ENCODE data around the gene LCE1E.

LCE1E gene, protein sequence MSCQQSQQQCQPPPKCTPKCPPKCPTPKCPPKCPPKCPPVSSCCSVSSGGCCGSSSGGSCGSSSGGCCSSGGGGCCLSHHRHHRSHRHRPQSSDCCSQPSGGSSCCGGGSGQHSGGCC

DNA sequence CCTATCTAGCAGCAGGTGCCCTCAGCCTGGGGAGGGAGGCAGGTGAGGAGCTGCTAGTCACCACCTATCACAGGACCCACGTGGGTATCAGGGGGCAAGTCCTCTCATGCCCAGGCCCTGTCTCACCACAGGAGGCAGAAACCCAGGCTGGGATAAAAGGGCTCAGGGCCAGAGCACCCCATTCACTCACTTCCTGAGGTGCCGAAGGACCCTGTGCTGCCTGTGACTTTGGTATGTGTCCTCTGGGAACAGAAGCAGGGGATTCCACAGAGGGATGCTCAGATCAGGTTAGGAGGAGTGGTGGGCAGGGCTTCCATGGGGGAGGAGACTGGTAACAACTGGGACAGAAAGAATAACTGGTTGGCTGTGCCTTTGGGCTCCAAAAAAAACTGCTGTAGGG, at the start of gene LCE1E:
LCE1E (plus strand) TSS at position 181 of the 400 bp plus-strand sequence. CDS start 1,043 bp downstream, outside the sequence.
- TF ChIP-seq, protein P1, sequence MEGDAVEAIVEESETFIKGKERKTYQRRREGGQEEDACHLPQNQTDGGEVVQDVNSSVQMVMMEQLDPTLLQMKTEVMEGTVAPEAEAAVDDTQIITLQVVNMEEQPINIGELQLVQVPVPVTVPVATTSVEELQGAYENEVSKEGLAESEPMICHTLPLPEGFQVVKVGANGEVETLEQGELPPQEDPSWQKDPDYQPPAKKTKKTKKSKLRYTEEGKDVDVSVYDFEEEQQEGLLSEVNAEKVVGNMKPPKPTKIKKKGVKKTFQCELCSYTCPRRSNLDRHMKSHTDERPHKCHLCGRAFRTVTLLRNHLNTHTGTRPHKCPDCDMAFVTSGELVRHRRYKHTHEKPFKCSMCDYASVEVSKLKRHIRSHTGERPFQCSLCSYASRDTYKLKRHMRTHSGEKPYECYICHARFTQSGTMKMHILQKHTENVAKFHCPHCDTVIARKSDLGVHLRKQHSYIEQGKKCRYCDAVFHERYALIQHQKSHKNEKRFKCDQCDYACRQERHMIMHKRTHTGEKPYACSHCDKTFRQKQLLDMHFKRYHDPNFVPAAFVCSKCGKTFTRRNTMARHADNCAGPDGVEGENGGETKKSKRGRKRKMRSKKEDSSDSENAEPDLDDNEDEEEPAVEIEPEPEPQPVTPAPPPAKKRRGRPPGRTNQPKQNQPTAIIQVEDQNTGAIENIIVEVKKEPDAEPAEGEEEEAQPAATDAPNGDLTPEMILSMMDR (IDR thresholded peaks at IDR 0.05; ENCODE audit: extremely low read depth, missing control alignments) = no peak
- no peak for DNase-seq (ENCODE audit: low spot score)

DNA sequence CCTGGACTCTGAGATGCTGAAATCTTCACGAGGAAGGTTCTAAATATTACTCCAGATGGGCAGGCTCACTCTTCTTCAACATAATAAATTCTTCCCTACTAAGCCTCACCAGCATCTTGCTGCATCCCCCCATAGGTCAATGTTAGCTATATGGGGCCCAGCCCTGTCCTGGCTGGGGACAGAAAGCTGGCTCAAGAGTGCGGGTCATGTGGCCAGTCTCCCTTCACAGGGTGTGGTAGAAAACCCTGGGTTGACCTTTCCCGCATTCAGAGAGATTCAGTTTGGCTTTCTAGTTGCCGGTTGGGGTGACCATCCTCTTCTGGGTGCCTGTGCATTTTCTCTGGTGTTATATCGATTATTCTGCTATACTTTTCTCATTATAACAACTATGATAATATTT, 48.1 kb upstream of the LCE1E start:
- TF ChIP-seq, protein P1 (IDR thresholded peaks at IDR 0.05; ENCODE audit: extremely low read depth, missing control alignments) = no peak

DNA sequence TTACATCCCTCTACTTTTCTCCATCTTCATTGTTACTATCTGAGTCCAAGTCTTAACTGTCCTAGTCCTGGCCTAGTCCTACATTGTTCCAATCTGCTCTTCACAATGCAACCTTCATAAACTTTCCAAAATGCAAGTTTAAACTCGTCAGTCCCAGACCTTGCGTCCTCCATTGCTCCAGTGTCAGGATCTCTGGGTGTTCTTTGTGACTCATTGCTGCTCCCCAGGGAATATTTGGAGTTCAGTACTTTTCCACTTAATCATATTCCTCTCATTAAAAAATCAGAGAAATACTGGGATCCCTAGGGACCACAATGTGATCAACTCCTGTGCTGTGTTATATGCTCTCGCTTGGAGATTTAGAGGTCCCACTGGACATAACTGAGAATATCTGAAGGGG, 46.2 kb upstream of the LCE1E start:
- TF ChIP-seq, protein P1 (IDR thresholded peaks at IDR 0.05; ENCODE audit: extremely low read depth, missing control alignments) = no peak

More for the DNA sequence above, 48.1 kb upstream of the LCE1E start:
- DNase-seq (ENCODE audit: low spot score) = no peak

DNA sequence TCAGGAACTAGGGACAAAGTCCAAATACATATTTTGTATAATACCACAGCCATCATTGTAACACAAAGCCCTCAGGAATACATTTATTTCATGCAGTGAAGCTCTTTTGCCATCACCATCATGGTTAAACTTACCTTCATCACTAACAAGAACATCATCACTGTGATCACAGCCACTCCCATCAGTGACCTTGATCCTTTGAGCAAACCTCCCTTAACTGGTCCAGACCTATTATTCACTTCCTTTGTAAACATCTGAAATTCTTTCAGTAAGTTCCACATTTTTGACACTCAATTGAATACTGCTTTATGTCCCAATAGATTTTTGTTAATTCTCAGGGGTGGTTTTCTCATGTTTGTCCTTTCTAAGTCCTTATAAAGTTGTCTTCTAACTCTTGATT, 44.4 kb upstream of the LCE1E start:
- TF ChIP-seq, protein P1 (IDR thresholded peaks at IDR 0.05; ENCODE audit: extremely low read depth, missing control alignments) = no peak
- no peak for DNase-seq (ENCODE audit: low spot score)

More for the DNA sequence above, 46.2 kb upstream of the LCE1E start:
- DNase-seq (ENCODE audit: low spot score) = no peak

DNA sequence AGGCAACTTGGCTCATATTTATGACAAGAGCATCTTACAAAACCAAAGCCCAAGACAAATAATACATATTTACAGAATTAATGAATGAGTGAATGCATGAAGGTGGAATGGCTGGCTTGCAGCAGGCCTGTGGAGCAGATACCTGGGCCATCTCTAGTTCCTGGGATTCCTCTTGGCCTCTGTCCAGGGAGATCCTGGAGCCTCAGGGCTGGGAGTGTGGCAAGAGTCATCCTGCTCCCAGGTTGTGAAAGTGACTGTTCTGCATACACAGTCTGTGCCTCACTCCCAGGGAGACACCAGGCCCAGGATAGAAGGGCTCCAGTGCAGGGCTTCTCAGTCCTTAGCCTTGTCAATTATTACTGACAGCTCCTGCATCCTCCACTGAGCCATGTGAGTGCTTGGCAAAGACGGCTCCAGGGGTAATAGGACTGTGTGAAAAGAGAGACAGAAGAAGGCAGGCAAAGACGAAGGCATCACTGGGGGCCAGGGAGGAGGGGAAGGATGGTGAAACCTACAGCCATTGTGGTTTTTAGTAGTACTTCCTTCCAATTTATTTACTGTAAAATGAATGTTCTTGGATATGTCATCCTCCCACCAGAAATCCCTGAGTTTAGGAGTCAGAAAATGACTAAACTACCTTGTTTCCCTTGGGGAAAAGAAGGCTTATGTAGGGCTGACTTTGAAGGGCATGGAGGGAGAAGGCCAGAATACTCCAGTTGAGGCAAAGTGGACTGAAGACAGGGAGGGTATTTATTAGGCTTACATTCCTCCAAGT, 42.5 kb upstream of the LCE1E start:
- TF ChIP-seq, protein P1 (IDR thresholded peaks at IDR 0.05; ENCODE audit: extremely low read depth, missing control alignments) = no peak
- DNase-seq (ENCODE audit: low spot score) = no peak

DNA sequence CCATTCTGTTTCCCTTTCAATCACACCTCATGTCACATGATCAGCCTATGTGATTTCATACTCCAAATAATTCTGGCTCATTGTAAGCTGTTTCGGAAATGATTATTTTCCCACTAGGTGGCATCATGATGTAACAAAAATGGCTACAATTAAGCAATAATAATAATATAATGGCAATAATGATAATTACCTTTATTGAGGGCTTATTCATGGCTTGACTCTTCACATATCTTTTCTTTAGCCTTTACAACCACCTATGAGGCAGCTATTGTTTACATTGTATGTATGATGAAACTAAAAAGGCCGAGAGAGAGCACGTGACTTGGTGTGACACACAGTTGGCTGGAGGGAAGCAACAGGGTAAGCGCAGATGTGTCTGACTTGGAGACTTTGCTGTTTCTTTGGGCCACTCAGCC, 40.8 kb upstream of the LCE1E start:
- TF ChIP-seq, protein P1 (IDR thresholded peaks at IDR 0.05; ENCODE audit: extremely low read depth, missing control alignments) = no peak
- no peak for DNase-seq (ENCODE audit: low spot score)

DNA sequence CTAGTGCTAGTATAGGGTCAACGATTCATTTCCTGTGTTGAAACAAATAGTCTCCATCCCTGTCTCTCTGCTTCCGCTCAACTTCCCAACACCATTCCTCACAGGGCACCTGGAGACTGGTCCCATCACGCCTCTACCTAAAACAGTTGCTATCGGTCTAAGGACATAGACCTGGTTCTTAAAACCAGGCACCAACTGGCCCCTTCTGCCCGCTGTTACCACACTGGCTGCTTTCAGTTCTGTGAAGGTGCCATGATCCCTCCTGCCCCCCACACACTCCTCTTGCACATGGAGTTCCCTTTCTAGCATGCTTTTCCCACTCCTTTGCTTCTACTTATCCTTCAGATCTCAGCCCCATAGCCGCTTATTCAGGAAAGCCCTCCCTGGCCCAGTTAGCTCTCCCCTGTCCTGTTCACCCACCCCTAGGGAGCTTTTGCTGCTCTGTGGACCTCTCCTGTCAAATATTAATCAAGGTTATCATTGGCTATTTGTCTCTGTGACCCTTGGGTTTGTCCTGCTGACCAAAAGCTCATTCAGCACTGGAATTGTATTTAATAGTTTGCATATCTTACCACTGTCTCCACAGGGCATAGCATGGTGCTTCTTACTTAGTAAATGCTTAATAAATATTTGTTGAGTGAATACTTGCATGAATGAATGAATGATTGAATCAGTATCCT, 40.2 kb upstream of the LCE1E start:
- TF ChIP-seq, protein P1 (IDR thresholded peaks at IDR 0.05; ENCODE audit: extremely low read depth, missing control alignments) = no peak
- DNase-seq (ENCODE audit: low spot score) = no peak

Data from GM20000 (cell line).